TTC549 (cell line): ENCODE data around the gene ZNF20.
A peak's percentile ranks its signal among the peaks of the same experiment; 100 is the strongest.

Experiments
- FAIRE-seq: peaks from 2 replicates; lab custom pipeline; 2012; peaks lifted over from hg19 to GRCh38; lab: Jason Lieb, UNC

ZNF20 gene

GRCh38 chr19:12139885-12140544, at the start of gene ZNF20:
Gene ZNF20, minus strand, starts transcription at chr19:12140350. Its CDS starts 168 bp downstream, at chr19:12140182.
- no peak for FAIRE-seq

GRCh38 chr19:12187625-12188024, 47.5 kb upstream of the ZNF20 start:
- FAIRE-seq, result no peak

DNA sequence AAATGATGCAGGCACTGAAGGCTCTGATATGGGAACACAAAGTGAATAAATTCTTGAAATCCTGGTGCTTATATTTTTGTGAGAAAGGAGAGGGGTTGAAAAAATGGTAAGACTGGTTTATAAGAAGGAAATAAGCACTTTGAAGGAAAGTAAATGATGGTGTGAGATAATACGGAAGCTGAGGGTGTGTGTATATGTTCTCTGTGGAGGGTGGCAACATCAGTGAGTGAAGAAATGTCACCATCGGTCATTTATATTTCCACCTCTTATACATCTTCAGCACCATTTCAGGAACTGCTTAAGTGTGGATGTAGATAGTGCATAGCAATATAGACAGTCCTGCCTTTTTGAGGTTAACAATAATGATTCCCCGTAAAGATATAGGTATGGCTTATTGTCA, 40.2 kb upstream of the ZNF20 start:
- no peak for FAIRE-seq

DNA sequence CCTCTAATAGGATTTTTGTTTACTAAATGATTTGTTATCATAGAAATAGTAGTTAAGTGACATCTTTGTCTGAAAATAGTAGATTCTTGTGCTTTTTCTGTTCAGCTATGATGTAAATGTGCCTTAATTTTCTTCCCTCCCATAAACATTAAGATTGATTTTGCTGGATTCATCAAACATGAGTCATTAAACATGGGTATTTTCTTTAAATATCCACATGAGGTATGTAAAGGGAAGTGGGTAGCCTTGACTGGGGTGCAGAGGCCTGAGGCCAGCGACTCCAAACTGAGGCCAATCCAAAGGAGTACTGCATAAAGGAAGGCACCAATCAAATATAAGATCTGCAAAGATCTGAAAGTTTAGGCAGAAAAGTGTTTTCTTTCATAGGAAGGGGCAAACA, 26.5 kb upstream of the ZNF20 start:
- no peak for FAIRE-seq

- FAIRE-seq, result no peak
Observed at GRCh38 chr19:12163826-12164225, 23.7 kb upstream of the ZNF20 start.

- FAIRE-seq, result peak; percentile 37
Observed at GRCh38 chr19:12162882-12163806, 23.0 kb upstream of the ZNF20 start, which contains the start of gene ZNF136. Gene ZNF136, plus strand, starts transcription at chr19:12163096. Its CDS starts 108 bp downstream, at chr19:12163204.

GRCh38 chr19:12162513-12162881, 22.3 kb upstream of the ZNF20 start:
- no peak for FAIRE-seq

GRCh38 chr19:12159773-12160414, 19.7 kb upstream of the ZNF20 start:
- FAIRE-seq, result no peak

GRCh38 chr19:12156223-12157058, 16.3 kb upstream of the ZNF20 start, which contains the start of gene ZNF625:
Gene ZNF625, minus strand, starts transcription at chr19:12156734. Its CDS starts 176 bp downstream, at chr19:12156558.
- peak; percentile 72 for FAIRE-seq

DNA sequence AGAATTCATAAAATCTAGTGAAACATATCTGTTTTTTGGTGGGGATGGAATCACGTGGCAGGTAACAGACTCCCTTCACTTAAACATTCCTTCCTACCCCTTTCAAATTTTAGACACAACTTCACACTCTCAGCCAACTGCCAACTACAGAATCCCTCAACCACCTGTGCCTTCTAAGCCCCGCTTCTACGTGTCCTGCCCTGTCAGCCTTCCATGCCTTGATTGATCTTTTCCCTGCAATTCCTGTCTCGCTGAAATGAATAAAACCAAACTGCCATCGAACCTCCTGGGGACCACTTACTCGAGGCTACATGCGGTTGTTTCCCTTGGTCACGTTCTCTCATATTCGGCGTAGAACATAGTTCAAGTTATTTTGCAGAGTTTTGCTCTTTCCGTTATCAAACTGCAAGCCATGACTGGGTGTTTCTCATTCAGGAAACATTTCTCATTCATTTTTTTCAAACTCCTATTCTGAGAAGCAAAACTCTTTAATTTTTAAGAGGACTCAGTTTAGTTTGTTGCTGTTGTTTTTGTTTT, 15.2 kb upstream of the ZNF20 start:
- no peak for FAIRE-seq

DNA sequence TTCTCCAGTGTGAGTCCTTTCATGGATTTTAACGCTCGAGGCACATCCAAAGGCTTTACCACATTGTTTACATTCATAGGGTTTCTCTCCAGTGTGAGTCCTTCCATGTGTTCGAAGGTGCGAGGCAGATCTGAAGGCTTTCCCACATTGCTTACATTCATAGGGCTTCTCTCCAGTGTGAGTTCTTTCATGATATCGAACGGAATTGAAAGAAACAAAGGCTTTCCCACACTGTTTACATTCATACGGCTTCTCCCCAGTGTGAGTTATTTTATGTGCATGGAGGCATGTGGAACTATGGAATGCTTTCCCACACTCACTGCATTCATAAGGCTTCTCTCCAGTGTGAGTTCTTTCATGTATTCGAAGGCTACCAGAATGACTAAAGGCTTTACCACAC, 5.2 kb upstream of the ZNF20 start:
- no peak for FAIRE-seq

- FAIRE-seq, result no peak
Observed at GRCh38 chr19:12141405-12141736, 1.2 kb upstream of the ZNF20 start.

DNA sequence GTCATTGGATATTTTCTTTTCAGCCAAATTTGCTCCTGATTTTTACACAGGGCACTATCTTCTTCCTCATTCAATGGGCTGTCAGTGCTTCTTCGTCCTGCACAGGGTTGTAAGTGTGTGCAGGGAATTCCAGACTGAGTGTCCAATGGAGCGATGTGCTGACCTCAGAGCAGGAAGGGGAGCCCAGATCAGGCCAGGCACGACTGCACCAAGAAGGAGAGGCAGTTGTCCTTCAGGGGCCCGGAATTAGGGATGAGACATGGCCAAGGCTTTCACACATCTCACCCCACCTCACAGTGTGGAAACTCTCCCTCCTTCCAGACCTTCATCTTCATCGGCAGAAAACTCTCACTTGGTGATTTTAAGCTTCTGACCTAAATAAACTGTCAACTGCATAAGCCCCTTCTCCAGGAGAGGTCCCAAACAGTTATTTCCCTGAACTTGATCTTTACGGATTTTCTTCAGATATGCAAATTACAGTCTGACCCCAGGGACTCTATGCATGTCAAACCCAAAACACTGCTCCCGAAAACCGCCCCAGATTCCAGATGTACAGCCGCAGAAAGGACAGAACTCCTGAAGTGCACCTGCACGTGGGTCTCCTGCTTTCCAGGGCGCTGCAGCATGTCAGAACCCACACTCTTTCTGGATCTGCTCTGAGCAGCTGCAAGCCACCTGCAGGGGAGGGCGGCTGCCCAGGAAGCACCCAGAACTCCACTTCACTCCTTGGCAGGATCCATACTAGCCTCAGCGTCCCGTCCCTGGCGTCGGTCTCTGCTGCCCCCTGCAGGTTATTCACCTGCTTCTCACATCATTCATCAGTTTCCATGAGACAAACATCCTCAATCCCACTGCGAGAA, 625 bp upstream of the ZNF20 start:
- no peak for FAIRE-seq

DNA sequence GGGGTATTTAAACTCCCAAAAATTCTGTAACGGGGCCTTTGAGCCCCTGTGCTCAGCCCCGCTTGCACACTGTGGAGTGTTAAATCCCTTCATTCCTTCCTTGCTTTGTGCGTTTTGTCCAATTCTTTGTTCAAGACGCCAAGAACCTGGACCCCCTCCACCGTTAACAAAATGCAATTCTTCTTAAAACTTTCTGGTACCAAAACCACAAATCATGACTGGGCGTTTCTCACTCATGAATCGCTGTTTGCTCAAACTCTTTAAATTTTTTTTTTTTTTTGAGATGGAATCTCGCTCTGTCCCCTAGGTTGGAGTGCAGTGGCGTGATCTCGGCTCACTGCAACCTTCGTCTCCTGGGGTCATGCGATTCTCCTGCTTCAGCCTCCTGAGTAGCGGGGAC, 881 bp downstream of the ZNF20 start:
- FAIRE-seq, result no peak

DNA sequence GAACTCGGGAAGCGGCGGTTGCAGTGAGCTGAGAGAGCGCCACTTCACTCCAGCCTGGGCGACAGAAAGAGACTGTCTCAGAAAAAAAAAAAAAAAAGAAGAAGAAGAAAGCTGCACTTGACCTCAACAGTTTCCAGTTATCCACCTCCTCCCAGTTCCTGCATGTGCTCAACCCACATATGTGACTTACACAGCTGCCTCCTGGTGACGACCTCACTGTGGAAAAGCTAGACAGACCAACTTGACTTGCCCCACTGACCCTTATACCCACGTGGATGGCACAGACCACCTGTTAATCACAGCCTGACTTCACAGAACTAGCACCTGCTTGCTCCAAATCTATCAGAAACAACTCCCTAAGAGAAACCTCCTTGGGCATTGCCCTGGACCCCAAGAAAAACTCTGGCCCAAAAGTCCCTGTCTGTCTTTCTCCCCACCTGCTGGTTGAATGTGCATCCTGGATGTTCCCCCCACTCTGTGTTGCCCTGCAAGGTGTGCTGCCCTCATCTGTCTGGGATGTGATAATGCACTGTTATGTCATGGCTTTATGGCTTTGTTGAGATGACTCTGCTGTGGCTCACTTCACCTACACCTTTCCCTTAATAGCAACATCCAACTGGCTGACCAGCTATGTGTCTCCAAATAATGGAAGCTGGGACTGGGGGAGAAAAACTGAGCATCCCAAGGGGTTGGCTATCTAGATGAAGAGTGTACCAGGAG, 2.8 kb downstream of the ZNF20 start:
- FAIRE-seq, result no peak

- no peak for FAIRE-seq
Observed at GRCh38 chr19:12133069-12133468, 7.1 kb downstream of the ZNF20 start.

- FAIRE-seq, result no peak
Observed at GRCh38 chr19:12126707-12127106, 13.4 kb downstream of the ZNF20 start.

DNA sequence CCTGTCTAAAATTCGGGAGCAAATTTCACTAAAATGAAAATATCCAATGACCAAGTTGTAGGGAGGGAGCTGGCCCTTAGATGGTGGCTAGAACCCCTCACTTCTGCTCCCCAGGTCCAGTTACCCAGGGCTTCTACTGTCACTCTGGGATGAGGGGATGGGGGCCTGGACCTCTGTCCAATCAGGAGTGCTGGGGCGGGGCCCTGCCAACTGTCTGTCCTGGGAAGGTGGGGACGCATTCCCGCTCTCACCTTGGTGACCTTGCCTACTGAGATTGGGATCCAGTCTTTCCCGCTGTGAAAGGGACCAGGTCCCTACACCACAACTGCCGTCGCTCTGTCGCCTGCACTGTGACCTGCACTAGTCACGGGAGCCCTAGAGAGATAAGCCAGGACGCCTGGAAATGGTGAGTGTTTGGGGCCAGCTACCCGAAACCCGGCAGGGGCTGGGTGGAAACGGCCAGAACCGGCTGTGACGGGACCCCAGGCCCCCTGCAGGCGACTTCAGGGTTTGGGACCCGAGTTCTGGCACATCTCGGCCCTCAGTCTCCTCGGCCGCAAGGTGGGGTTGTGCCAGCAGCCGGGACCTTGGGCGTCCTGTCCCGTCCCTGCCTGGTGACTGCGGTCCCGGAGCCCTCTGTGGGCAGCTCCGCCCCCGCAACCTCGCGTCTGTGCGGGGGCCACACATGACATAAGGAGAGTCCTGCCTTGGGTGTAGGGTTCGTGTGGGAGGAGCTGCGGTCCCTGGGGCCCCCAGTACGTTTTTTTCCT, 22.8 kb downstream of the ZNF20 start:
- no peak for FAIRE-seq

GRCh38 chr19:12113121-12113520, 27.0 kb downstream of the ZNF20 start:
- no peak for FAIRE-seq
